ENCODE data around the gene SELENON.

- TF ChIP-seq POLR2A (IDR thresholded peaks at IDR 0.05; ENCODE audit: low read depth, low read length): no peak
- TF ChIP-seq POLR2AphosphoS5 (IDR thresholded peaks at IDR 0.05; ENCODE audit: low read depth, low read length): no peak
These were observed 4.8 kb upstream of the SELENON start for GRCh38 chr1:25795211-25795610.

All from GM12891 (cell line).